ENCODE measurements around the gene SLC45A2. TPM values are rescaled to one million over a fixed set of nuclear protein-coding genes. Genes with fewer than 3 reads are reported as not detected.

The SLC45A2 gene
- total and polyA plus RNA-seq, 9 of the 15 experiments (the other 6 are each of a cell fraction or from before 2014, with no cell fraction given): 0.03 to 0.29 (median 0.14) TPM; not detected in 4

- FAIRE-seq (no peak), DNase-seq (ENCODE audit: extremely low read depth in 1 of 4, low spot score in 3 of 4) (no peak), ATAC-seq (no peak)
- no peaks in the 10 kb centered on the region for H3K9me3 ChIP-seq (replicated peaks; ENCODE audit: control insufficient read depth, insufficient read depth, low read depth, low read length)
- no peak overlapping the region for H3K4me2 ChIP-seq (ENCODE audit: insufficient read depth, low read length)
- H3K4me3 ChIP-seq: no peak overlapping the region
- intact Hi-C loops (cut with micrococcal nuclease): loop anchor here (1.0 to 2.0 kb wide), 2 partner anchors 345 to 497 kb away; no protein-coding TSS in a partner anchor
- H3K36me3 ChIP-seq (ENCODE audit: control insufficient read depth, insufficient read depth, low read length): no peaks in the 10 kb centered on the region
- in situ Hi-C loops (cut with MboI): no loop called here
- 0% methylated on average over 3 of the region's 3 CpGs for WGBS (ENCODE audit: insufficient coverage, low coverage, missing lambda C conversion rate)
- H3K27ac ChIP-seq (ENCODE audit: extremely low read depth, low read depth, low read length): no peak overlapping the region
- H3K9me1 ChIP-seq (ENCODE audit: control insufficient read depth, insufficient read depth, low read length): no peaks in the 10 kb centered on the region
- H3K9ac ChIP-seq (ENCODE audit: insufficient read depth in 1 of 2, low read depth in 2 of 2, low read length in 2 of 2): no peak overlapping the region
- TF ChIP-seq TBP (optimal IDR thresholded peaks at IDR 0.05; ENCODE audit: low read depth, low read length) (no peak), HNRNPL (IDR thresholded peaks at IDR 0.05; ENCODE audit: low read depth, low read length) (no peak), YY1 (IDR thresholded peaks at IDR 0.05; ENCODE audit: borderline replicate concordance in 1 of 3, control insufficient read depth in 1 of 3, extremely low read depth in 1 of 3, insufficient read depth in 3 of 3, insufficient read length in 1 of 3, insufficient replicate concordance in 2 of 3, low read depth in 1 of 3, low read length in 2 of 3) (peak in 1 of 3 experiments; percentile 9)
- peaks cover 0 to 18% of the 10 kb centered on the region in 2 experiments; a peak in 2 of 5 replicates for H3K4me1 ChIP-seq (replicated peaks in 1 of 2; ENCODE audit: control insufficient read depth in 2 of 2, insufficient read depth in 2 of 2, low read length in 2 of 2)
- H3K79me2 ChIP-seq (ENCODE audit: control insufficient read depth, insufficient read depth, low read length): no peaks in the 10 kb centered on the region
- BruUV-seq (replicated peaks): no TSS peak
- ChIA-PET POLR2A (interaction anchor here (2.0 kb wide), 1 partner anchor 9 kb away, joined by 4 read pairs; no protein-coding TSS in a partner anchor), CTCF (ENCODE audit: low intra/inter-chr PET ratio) (interaction anchor here (0.6 to 3.3 kb wide), 2 partner anchors 496 to 498 kb away, joined by 3 to 20 read pairs; no protein-coding TSS in a partner anchor)
- no peak overlapping the region for H2AFZ ChIP-seq (ENCODE audit: low read depth, low read length)
- no peaks in the 10 kb centered on the region for H4K20me1 ChIP-seq (replicated peaks; ENCODE audit: control insufficient read depth, insufficient read depth, low read length)
- peaks cover 12 to 33% of the 10 kb centered on the region in 2 experiments for H3K27me3 ChIP-seq (ENCODE audit: control insufficient read depth in 2 of 2, insufficient read depth in 2 of 2, low read length in 2 of 2)
Observed at GRCh38 chr5:33933723-33934169, 50.7 kb downstream of the SLC45A2 start.

GRCh38 chr5:33931136-33931535 lies 53.4 kb downstream of the SLC45A2 start:
- no peaks in the 10 kb centered on the region for H3K9me1 ChIP-seq (ENCODE audit: control insufficient read depth, insufficient read depth, low read length)
- peaks cover 0 to 7% of the 10 kb centered on the region in 2 experiments; a peak in 2 of 5 replicates for H3K27me3 ChIP-seq (ENCODE audit: control insufficient read depth in 2 of 2, insufficient read depth in 2 of 2, low read length in 2 of 2)
- H2AFZ ChIP-seq (ENCODE audit: low read depth, low read length): no peak overlapping the region
- POLR2A ChIA-PET: interaction anchor here (0.6 kb wide), 1 partner anchor 555 kb away, joined by 3 read pairs; no protein-coding TSS in a partner anchor
- DNase-seq (ENCODE audit: extremely low read depth in 1 of 4, low spot score in 3 of 4): no peak
- H3K9me3 ChIP-seq (replicated peaks; ENCODE audit: control insufficient read depth, insufficient read depth, low read depth, low read length): no peaks in the 10 kb centered on the region
- FAIRE-seq: no peak
- 0% methylated on average over 5 of the region's 5 CpGs for WGBS (ENCODE audit: insufficient coverage, low coverage, missing lambda C conversion rate)
- H3K79me2 ChIP-seq (ENCODE audit: control insufficient read depth, insufficient read depth, low read length): no peaks in the 10 kb centered on the region
- no peaks in the 10 kb centered on the region for H3K36me3 ChIP-seq (ENCODE audit: control insufficient read depth, insufficient read depth, low read length)
- H3K27ac ChIP-seq (ENCODE audit: extremely low read depth, low read depth, low read length): no peak overlapping the region
- H3K4me2 ChIP-seq (ENCODE audit: insufficient read depth, low read length): no peak overlapping the region
- CTCF ChIA-PET (ENCODE audit: low intra/inter-chr PET ratio): interaction anchor here (1.7 kb wide), 1 partner anchor 495 kb away, joined by 3 read pairs; no protein-coding TSS in a partner anchor
- no peak for ATAC-seq
- H3K4me3 ChIP-seq: no peak overlapping the region
- BruUV-seq (replicated peaks): no TSS peak
- intact Hi-C loops (cut with micrococcal nuclease) (no loop called here), in situ Hi-C loops (cut with MboI) (no loop called here)
- H3K9ac ChIP-seq (ENCODE audit: insufficient read depth in 1 of 2, low read depth in 2 of 2, low read length in 2 of 2): no peak overlapping the region
- peaks cover 0 to 4% of the 10 kb centered on the region in 2 experiments; a peak in 1 of 5 replicates for H3K4me1 ChIP-seq (replicated peaks in 1 of 2; ENCODE audit: control insufficient read depth in 2 of 2, insufficient read depth in 2 of 2, low read length in 2 of 2)
- no peaks in the 10 kb centered on the region for H4K20me1 ChIP-seq (replicated peaks; ENCODE audit: control insufficient read depth, insufficient read depth, low read length)
- TF ChIP-seq ZFPM2 (CRISPR knock-in tag; IDR thresholded peaks at IDR 0.05) (no peak), U2AF1 (optimal IDR thresholded peaks at IDR 0.05; ENCODE audit: low read depth, low read length) (no peak), KAT8 (IDR thresholded peaks at IDR 0.05; ENCODE audit: low read depth) (no peak), STAG1 (CRISPR knock-in tag; IDR thresholded peaks at IDR 0.05; ENCODE audit: borderline replicate concordance) (no peak), HES1 (IDR thresholded peaks at IDR 0.05; ENCODE audit: low read depth) (no peak), CXXC5 (CRISPR knock-in tag; IDR thresholded peaks at IDR 0.05) (no peak), NFE2 (IDR thresholded peaks at IDR 0.05; ENCODE audit: low read depth) (no peak), THAP7 (CRISPR knock-in tag; IDR thresholded peaks at IDR 0.05) (no peak), JUND (IDR thresholded peaks at IDR 0.05; ENCODE audit: borderline replicate concordance, low read depth, low read length) (no peak), JUND (tag; IDR thresholded peaks at IDR 0.05; ENCODE audit: borderline replicate concordance, low read depth, low read length) (no peak), FOXJ2 (tag; IDR thresholded peaks at IDR 0.05) (no peak)

Measured in K562 (cell line).